ENCODE measurements around the gene RPLP2.

- TF ChIP-seq, protein P1, sequence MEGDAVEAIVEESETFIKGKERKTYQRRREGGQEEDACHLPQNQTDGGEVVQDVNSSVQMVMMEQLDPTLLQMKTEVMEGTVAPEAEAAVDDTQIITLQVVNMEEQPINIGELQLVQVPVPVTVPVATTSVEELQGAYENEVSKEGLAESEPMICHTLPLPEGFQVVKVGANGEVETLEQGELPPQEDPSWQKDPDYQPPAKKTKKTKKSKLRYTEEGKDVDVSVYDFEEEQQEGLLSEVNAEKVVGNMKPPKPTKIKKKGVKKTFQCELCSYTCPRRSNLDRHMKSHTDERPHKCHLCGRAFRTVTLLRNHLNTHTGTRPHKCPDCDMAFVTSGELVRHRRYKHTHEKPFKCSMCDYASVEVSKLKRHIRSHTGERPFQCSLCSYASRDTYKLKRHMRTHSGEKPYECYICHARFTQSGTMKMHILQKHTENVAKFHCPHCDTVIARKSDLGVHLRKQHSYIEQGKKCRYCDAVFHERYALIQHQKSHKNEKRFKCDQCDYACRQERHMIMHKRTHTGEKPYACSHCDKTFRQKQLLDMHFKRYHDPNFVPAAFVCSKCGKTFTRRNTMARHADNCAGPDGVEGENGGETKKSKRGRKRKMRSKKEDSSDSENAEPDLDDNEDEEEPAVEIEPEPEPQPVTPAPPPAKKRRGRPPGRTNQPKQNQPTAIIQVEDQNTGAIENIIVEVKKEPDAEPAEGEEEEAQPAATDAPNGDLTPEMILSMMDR (conservative IDR thresholded peaks at IDR 0.05): no peak
- TF ChIP-seq EZH2 (IDR thresholded peaks at IDR 0.05; ENCODE audit: low read depth): no peak
Measured at GRCh38 chr11:773830-774229, 35.9 kb upstream of the RPLP2 start.
